ENCODE measurements around the gene GCK.

GCK gene

GRCh38 chr7:44098092-44099068 lies 90.9 kb downstream of the GCK start:
- TF ChIP-seq, protein P1, sequence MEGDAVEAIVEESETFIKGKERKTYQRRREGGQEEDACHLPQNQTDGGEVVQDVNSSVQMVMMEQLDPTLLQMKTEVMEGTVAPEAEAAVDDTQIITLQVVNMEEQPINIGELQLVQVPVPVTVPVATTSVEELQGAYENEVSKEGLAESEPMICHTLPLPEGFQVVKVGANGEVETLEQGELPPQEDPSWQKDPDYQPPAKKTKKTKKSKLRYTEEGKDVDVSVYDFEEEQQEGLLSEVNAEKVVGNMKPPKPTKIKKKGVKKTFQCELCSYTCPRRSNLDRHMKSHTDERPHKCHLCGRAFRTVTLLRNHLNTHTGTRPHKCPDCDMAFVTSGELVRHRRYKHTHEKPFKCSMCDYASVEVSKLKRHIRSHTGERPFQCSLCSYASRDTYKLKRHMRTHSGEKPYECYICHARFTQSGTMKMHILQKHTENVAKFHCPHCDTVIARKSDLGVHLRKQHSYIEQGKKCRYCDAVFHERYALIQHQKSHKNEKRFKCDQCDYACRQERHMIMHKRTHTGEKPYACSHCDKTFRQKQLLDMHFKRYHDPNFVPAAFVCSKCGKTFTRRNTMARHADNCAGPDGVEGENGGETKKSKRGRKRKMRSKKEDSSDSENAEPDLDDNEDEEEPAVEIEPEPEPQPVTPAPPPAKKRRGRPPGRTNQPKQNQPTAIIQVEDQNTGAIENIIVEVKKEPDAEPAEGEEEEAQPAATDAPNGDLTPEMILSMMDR (IDR thresholded peaks at IDR 0.05; ENCODE audit: control insufficient read depth, insufficient read depth, low read depth, low read length, missing control alignments): no peak
- DNase-seq (ENCODE audit: low read depth): no peak
- no peak overlapping the region for H3K4me3 ChIP-seq (ENCODE audit: control insufficient read depth, low read depth, low read length)

DNA sequence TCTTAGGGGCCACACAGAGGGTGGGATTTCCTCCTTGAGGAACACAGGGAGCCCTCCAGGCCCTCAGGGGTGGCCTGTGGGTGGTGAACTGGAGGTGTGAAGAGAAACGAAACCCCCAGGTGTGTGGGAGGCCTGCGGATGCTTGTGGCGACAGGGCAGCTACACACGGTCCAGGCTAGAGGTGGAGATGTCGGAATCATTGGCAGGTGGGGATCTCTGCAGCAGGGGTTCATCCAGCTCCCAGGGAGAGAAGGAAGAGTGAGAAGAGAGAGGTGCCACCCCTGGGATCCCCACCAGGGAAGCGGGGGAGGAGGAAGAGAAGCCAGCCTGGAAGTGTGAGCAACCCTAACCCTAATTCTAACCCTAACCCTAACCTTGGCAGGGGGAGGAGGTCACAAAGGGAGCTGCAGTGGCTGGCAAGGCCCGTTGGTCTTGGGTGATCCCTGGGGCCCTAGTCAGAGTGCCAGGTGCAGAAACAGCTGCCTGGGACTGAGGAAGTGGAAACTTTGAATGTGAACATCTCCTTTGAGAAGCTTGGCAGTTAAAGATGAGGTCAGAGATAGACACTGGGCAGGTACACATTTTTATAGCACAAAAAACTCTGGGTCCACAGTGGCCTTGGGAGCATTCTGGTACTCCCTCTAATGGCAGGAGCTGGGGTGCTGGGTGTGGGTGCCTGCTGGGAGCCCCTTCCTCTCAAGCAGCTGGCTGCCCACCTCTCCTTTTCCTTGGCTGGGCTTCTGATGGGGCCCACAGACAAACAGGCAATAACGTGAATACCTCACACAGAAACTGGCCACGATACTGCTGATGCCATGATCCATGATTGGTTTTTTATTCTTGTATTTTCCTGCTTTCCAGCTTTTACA lies 91.9 kb downstream of the GCK start:
- TF ChIP-seq, protein P1 (IDR thresholded peaks at IDR 0.05; ENCODE audit: control insufficient read depth, insufficient read depth, low read depth, low read length, missing control alignments): no peak
- no peak overlapping the region for H3K4me3 ChIP-seq (ENCODE audit: control insufficient read depth, low read depth, low read length)
- no peak for DNase-seq (ENCODE audit: low read depth)

- no peak for DNase-seq (ENCODE audit: low read depth)
- TF ChIP-seq, protein P1 (IDR thresholded peaks at IDR 0.05; ENCODE audit: control insufficient read depth, insufficient read depth, low read depth, low read length, missing control alignments): no peak
- H3K4me3 ChIP-seq (ENCODE audit: control insufficient read depth, low read depth, low read length): no peak overlapping the region
Measured at GRCh38 chr7:44096326-44096881, 92.8 kb downstream of the GCK start.

DNA sequence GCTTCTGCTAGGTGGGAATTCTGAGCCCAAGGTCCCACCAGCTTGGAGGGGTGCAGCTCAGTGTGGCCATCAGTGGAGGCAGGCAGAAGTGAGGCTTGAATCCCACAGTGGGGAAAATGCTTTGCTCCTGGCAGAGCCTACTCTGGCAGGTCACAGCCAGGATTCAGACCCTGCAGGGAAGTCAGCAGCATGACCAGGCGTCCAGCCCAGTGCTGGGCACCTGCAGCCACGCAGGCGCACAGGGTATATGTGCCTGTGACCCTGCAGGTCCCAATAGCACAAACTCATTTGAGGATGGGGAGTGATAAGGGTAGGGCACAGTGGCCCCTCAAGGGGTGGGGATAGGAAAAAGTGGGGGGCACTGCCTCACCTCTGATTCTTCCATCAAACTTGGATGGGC lies 93.5 kb downstream of the GCK start:
- no peak for DNase-seq (ENCODE audit: low read depth)
- no peak overlapping the region for H3K4me3 ChIP-seq (ENCODE audit: control insufficient read depth, low read depth, low read length)
- TF ChIP-seq, protein P1 (IDR thresholded peaks at IDR 0.05; ENCODE audit: control insufficient read depth, insufficient read depth, low read depth, low read length, missing control alignments): no peak

DNA sequence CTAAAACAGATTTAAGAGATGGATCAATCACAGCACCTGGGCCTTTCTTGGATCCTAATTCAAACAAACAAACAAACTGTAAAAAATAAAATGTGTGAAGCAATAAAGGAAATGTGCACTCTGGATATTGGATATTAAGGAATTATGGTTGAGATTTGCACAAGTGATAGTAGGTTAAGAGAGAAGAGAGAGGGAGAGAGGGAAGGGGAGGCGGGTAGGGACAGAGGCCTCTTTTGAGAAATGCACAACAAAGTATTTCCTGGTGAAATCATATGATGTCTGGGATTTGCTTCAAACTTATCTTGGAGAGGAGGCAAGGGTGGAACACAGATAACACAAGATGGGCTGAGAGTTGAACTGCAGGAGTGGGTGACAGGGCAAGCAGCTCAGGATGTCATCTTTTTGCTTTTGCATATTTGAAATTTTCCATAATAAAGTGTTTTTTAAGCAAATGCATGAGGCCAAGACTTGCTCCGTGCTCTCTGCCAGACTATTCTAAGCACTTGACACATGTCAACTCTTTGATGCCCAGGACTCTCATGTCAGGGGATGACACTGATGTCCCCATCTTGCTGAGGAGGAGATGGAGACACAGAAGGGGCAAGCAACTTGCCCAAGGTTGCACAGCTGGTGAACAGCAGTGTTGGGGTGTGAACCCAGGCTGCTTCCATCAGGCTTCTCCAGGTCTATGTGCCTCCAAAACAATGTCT lies 94.2 kb downstream of the GCK start:
- TF ChIP-seq, protein P1 (IDR thresholded peaks at IDR 0.05; ENCODE audit: control insufficient read depth, insufficient read depth, low read depth, low read length, missing control alignments): no peak
- no peak overlapping the region for H3K4me3 ChIP-seq (ENCODE audit: control insufficient read depth, low read depth, low read length)
- no peak for DNase-seq (ENCODE audit: low read depth)

- no peak for DNase-seq (ENCODE audit: low read depth)
- TF ChIP-seq, protein P1 (IDR thresholded peaks at IDR 0.05; ENCODE audit: control insufficient read depth, insufficient read depth, low read depth, low read length, missing control alignments): no peak
- H3K4me3 ChIP-seq (ENCODE audit: control insufficient read depth, low read depth, low read length): no peak overlapping the region
Measured at GRCh38 chr7:44094365-44094764, 94.9 kb downstream of the GCK start.
